ENCODE measurements around the gene ADAMTS14. TPM values are rescaled to one million over a fixed set of nuclear protein-coding genes. Genes with fewer than 3 reads are reported as not detected.

Gene ADAMTS14
- total and polyA plus RNA-seq, 8 donors, result 0.33 to 9.4 (median 3.9) TPM; not detected in 2

DNA sequence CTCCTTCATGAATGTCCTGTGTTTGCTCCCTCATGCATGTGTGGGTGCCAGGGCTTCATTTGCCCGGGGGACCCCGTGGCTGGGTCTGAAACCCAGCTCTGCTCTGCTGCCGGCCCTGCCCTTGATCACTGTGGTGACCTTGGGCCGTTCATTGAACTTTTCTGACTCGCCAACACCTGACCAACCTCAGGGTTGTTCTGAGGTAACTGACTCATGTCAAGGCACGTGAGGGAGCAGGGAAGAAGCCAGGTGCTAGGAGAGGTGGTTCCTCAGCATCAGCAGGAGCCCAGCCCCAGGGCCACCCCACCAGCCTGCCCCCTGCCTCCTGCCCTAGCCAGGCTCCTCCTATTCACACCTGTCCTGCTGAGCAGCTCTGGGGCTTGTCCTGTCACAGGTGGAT lies 64.9 kb downstream of the ADAMTS14 start:
- TF ChIP-seq POLR2A (IDR thresholded peaks at IDR 0.05) (no peak), POLR2AphosphoS5 (IDR thresholded peaks at IDR 0.05) (no peak), CTCF (IDR thresholded peaks at IDR 0.05) (no peak), EP300 (IDR thresholded peaks at IDR 0.05) (no peak)
- H3K27ac ChIP-seq, result no peak overlapping the region
- H3K27me3 ChIP-seq, result no peaks in the 10 kb centered on the region
- H3K36me3 ChIP-seq, result no peaks in the 10 kb centered on the region
- H3K4me1 ChIP-seq, result peaks cover 0 to 16% (median 2%) of the 10 kb centered on the region in 4 donors
- intact Hi-C loops (cut with DNase I; ENCODE audit: low total_unique reads), result no loop called here
- WGBS, 5 donors, result 63 to 72% (median 67%) methylated on average over 6 of the region's 6 CpGs
- H3K4me3 ChIP-seq, result no peak overlapping the region
- no peaks in the 10 kb centered on the region for H3K9me3 ChIP-seq
- DNase-seq, result no peak

GRCh38 chr10:70738006-70738760 lies 65.9 kb downstream of the ADAMTS14 start:
- Histone ChIP-seq H3K9me3 (no peaks in the 10 kb centered on the region), H3K4me3 (no peak overlapping the region), H3K36me3 (no peaks in the 10 kb centered on the region), H3K27ac (no peak overlapping the region), H3K27me3 (no peaks in the 10 kb centered on the region), H3K4me1 (peaks cover 5 to 25% (median 10%) of the 10 kb centered on the region in 4 donors)
- DNase-seq, result no peak
- WGBS, 5 donors, result 59 to 90% (median 84%) methylated on average over 3 of the region's 3 CpGs
- intact Hi-C loops (cut with DNase I; ENCODE audit: low total_unique reads), result no loop called here
- no peak for TF ChIP-seq POLR2A (IDR thresholded peaks at IDR 0.05)
- TF ChIP-seq CTCF (IDR thresholded peaks at IDR 0.05), result peak in 1 of 7 experiments; percentile 4
- TF ChIP-seq POLR2AphosphoS5 (IDR thresholded peaks at IDR 0.05), result no peak
- no peak for TF ChIP-seq EP300 (IDR thresholded peaks at IDR 0.05)

GRCh38 chr10:70738761-70739121 lies 66.4 kb downstream of the ADAMTS14 start:
- Histone ChIP-seq H3K27ac (no peak overlapping the region), H3K4me1 (peaks cover 5 to 30% (median 16%) of the 10 kb centered on the region in 4 donors), H3K27me3 (no peaks in the 10 kb centered on the region), H3K36me3 (no peaks in the 10 kb centered on the region), H3K4me3 (no peak overlapping the region), H3K9me3 (no peaks in the 10 kb centered on the region)
- DNase-seq, result no peak
- 73 to 84% (median 81%) methylated on average over 11 to 12 of the region's 12 CpGs for WGBS, 5 donors
- intact Hi-C loops (cut with DNase I; ENCODE audit: low total_unique reads), result no loop called here
- TF ChIP-seq POLR2A (IDR thresholded peaks at IDR 0.05) (no peak), CTCF (IDR thresholded peaks at IDR 0.05) (no peak), POLR2AphosphoS5 (IDR thresholded peaks at IDR 0.05) (no peak), EP300 (IDR thresholded peaks at IDR 0.05) (no peak)

DNA sequence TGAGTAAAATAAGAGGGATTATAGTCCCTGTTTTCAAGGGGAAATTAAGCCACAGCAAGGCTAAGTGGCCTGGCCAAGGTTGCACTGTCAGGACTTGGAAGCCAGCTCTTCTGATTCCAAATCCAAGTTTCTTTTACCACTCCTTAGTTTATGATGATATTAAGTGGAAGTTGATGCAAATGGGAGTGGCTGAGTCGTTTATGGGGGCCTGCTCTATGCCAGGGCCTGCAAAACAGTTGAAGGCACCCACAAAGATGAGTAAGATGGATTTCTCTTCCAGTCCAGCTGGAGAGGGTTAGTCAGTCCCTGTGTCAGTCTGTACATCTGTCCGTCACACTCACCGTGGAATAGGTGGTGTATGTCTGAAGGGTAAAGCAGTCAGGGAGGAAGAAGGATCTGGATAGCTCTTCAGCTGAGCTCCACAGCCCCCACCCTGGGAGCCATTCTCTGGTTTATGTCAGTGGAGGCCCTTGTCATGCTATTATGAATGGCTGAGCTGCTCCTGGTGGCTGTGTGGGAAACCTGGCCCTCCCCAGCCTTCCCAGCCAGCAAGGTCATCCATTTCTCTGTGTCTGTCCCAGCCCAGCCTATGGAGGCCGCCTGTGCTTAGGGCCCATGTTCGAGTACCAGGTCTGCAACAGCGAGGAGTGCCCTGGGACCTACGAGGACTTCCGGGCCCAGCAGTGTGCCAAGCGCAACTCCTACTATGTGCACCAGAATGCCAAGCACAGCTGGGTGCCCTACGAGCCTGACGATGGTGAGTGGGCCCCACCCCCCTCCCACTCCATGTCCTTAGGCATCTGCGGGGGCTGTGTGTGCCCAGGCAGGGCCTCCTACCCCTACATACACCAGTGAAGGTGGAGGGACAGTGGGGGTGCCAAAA lies 68.3 kb downstream of the ADAMTS14 start:
- DNase-seq, result peak in 1 of 2 donors; percentile 68
- intact Hi-C loops (cut with DNase I; ENCODE audit: low total_unique reads), result no loop called here
- WGBS, 5 donors, result 60 to 84% (median 82%) methylated on average over 3 to 12 of the region's 12 CpGs
- no peak for TF ChIP-seq POLR2A (IDR thresholded peaks at IDR 0.05)
- TF ChIP-seq CTCF (IDR thresholded peaks at IDR 0.05), result no peak
- no peak for TF ChIP-seq EP300 (IDR thresholded peaks at IDR 0.05)
- TF ChIP-seq POLR2AphosphoS5 (IDR thresholded peaks at IDR 0.05), result no peak
- Histone ChIP-seq H3K27me3 (no peaks in the 10 kb centered on the region), H3K4me1 (peaks cover 5 to 30% (median 16%) of the 10 kb centered on the region in 4 donors), H3K9me3 (no peaks in the 10 kb centered on the region), H3K4me3 (no peak overlapping the region), H3K27ac (peak overlapping the region in 1 of 5 donors; percentile 24), H3K36me3 (no peaks in the 10 kb centered on the region)

Measured in stomach (tissue), 9 donors.